NCI-H524 (cell line): ENCODE data around the gene ZMYND8.

Source experiments
- DNase-seq, 2 experiments: peaks; one replicate each; lab custom pipeline; 2025; lab: John Stamatoyannopoulos, UW

Gene ZMYND8

DNA sequence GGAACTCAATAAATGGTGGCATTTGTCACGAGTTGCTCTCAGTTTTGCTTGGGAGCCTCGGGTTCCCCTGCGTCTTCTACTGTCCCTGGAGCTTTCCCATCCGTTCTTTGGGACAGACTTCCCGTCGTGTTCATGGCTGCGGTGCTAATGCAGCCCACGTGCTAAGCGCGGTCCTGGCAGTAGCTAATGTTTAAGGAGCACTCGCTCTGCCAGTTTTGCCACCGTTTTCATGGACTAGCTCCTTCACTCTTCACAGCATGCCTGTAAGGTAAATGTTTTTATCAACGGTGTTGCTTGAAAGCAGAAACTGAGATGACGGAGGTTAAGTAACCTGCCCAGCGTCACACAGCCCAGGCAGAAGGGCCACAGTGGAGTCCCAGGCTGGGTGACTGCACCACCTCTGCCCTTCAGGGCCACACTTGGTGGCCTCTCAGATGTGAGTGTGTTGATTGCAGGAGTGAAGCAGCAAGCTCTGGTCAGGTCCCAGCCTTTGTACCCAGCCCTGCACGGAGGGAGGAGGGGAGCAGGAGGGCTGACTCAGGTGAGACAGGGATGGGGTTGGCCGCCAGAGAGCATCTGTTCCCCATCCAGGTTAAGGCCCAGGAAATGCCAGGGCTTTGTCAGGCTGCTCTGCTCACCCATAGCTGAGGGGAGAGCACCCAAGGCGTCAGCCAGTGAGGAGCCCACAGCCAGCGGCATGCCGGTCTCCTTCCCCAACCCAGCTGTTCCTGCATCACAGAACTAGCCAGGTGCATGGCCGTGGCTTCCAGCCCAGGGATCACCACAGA, 181.8 kb downstream of the ZMYND8 start:
- DNase-seq, result no peak

DNA sequence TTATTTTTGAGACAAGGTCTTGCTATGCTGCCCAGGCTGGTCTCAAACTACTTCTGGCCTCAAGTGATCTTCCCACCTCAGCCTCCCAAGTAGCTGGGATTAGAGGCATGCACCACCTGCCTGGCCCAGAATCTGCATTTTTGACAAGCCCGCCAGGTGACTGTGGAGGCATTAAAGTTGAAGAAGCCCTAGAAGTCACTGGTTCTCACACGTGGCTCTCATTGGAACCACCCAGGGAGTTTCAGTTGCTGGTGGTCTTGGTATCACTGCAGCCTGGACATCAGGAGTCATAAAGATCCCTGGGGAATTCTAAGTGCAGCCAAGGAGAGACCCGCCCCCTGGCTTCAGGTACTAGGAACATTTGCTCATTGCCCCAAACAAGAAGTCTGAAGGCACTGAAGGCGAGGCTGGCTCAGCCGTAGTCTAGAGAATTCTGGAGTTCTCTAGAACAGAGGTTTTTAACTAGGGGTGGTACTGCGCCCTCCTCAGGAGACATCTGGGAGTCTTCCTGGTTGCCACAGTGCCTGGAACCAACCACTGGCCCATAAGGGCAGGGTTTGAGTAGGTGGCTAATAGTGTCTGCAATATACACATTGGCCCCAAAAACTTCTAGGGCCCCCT, 182.8 kb downstream of the ZMYND8 start:
- DNase-seq, result no peak

DNA sequence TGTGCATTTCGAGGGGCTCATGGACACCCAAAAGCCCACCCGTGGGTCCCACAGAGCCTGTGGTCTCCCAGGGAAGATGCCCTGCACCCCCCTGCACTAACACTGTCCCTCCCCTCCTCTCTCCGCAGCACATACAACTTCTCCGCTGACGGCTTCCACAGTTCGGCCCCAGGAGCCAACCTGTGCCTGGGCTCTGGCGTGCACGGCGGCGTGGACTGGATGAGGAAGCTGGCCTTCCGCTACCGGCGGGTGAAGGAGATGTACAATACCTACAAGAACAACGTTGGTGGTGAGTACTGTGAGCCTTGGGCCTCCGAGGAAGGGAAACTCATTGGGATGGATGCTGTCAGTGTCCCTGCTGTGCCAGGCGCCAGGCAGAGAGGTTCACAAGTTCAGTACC, 183.9 kb downstream of the ZMYND8 start:
- no peak for DNase-seq

DNA sequence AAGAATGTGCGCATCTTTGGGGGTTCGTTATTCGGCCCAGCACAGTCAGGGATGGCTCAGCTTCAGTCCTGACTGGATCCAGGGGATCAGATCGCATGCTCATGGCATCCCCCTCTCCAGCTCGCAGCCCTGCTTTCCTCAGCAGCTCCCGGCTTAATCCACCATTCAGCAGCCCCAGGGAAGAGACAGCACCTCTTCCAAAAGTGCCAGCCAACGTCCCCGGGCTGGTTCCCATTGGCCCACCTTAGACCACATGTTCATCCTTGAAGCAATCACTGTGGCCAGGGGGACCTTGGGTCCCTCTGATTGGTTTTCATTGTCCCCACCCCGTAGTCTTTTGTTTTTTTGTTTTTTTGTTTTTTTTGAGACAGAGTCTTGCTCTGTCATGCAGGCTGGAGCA, 188.7 kb downstream of the ZMYND8 start:
- DNase-seq, result no peak

DNA sequence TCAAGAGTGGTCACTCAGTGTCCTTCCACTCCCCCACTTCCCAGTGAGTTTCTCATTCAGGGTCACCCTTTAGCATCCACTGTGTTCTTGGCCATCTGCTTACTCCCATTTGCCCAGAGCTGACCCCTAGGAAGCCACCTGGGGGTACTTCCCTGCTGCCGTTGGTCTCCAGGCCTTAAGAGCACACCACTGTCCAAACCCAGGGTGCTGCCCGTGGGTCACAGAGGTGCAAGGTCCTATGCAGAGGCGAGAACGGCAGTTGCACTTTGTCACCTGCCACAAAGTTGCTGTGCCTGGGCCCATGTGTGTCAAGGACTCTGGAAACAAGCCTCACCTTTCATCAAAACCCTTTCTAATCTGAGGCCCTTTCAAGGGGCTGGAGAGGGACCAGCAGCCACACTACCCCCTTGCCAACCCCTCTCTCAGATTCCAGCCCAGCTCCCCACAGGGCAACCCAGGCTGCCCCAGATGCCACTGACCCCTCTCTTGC, 191.1 kb downstream of the ZMYND8 start:
- DNase-seq, result no peak

DNA sequence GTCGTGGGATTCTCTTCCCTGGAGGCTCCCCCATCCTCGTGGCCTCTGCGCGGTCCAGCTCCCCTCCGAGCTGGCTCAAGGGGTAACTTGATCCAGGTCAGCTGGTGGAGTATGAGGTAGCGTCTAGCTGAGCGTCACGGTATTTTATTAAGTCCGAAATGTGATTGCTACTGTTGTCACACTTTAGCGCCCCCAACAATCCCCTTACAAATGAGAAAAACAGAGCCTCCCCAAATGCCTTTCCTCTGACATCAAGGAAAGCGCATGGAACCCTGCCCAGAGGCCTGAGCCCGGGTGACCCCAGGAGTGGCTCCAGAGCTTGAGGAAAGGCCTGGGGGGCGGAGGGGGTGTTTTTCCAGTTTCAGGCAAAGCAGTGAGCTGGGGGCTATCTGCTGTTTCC, 192.4 kb downstream of the ZMYND8 start:
- DNase-seq, result no peak

DNA sequence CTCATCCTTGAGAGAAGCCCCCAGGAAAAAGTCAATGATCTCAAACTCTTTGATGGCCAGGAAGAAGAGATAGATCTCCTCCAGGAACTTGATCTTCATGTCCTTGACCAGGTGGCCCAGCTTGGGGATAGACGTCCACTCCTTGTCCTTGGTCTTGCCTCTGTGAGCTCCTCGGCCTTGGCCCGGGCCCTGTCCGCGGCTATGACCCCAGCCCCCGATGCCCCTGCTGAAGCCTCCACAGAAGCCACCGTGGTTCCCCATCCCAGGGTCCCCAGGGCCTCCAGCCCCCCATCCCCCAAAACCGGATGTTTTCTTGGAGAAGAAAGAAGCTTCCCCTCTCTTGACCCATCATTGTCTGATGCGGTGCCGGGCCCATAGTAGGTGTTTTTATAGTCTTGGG, 195.1 kb downstream of the ZMYND8 start:
- no peak for DNase-seq

DNA sequence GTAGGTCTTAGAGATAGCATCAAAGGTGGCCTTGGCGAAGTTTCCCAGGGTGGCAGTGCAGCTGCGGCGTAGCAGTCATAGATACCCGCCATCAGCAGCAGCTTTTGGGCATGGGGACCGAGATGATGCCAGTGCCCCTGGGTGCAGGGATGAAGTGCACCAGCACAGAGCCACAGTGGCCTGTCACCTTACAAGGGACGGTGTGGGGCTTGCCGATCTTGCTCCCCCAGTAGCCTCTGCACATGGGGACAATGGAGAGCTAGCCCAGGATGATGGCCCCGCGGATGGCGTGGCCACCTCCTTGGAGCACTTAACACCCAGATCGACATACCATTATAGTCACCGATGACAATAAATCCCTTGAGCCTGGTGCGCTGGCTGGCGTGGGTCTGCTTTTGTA, 195.5 kb downstream of the ZMYND8 start:
- no peak for DNase-seq

DNA sequence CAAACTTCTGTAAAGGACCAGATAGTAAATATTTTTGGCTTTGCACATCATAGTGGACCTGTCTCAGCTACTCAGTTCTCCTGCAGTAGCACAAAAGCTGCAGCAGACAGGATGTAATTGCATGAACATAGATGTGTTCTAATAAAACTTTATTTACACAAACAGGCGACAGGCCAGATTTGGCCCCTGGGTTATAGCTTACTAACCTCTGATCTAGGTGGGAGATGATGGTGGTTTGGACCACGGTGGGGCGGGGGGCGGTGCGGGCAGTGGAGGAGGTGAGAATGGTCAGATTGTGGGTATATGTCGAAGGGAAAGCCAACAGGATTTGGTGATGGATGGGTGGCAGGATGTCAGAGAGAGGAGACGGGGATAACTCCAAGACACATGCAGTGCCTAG, 196.3 kb downstream of the ZMYND8 start:
- DNase-seq, result no peak
